Keratinocyte (primary cell): Measurements from ENCODE around the gene ANXA8. TPM values are rescaled to one million over a fixed set of nuclear protein-coding genes. Genes with fewer than 3 reads are reported as not detected.

ENCODE experiments used
- DNase-seq: peaks from one replicate; pipeline ENCODE4 v3.0.0-alpha.2; 2011; ENCODE audit warnings: low read depth, missing footprints, low spot score
- FAIRE-seq: peaks from 2 replicates; lab custom pipeline; 2011; peaks lifted over from hg19 to GRCh38; lab: Jason Lieb, UNC
- H2AFZ ChIP-seq: 2 replicates; pipeline ENCODE4 v1.6.0; 2012; ENCODE audit warnings: low read length, control low read depth, inconsistent platforms; ENCODE audit not compliant: control insufficient read depth
- H3K27ac ChIP-seq: 2 replicates; pipeline ENCODE4 v1.5.1; 2011; ENCODE audit warnings: low read length; ENCODE audit not compliant: control insufficient read depth, insufficient read depth
- H3K27me3 ChIP-seq: 3 replicates; pipeline ENCODE4 v1.6.0; 2011; ENCODE audit warnings: low read length; ENCODE audit not compliant: control insufficient read depth, insufficient read depth; ENCODE audit errors: extremely low read depth
- H3K36me3 ChIP-seq, 2 experiments: 2 replicates in 1 of 2; 3 replicates in 1 of 2; pipeline ENCODE4 v1.5.1; 2011; ENCODE audit warnings: low read length in 2 of 2, mild to moderate bottlenecking in 1 of 2; ENCODE audit not compliant: control insufficient read depth in 2 of 2, insufficient read depth in 2 of 2; ENCODE audit errors: extremely low read depth in 1 of 2
- H3K4me1 ChIP-seq: 3 replicates; pipeline ENCODE4 v1.5.1; 2011; ENCODE audit warnings: low read length; ENCODE audit not compliant: control insufficient read depth, insufficient read depth; ENCODE audit errors: extremely low read depth
- H3K4me2 ChIP-seq: 3 replicates; pipeline ENCODE4 v1.6.0; 2011; ENCODE audit warnings: low read depth, low read length; ENCODE audit not compliant: control insufficient read depth, insufficient read depth; ENCODE audit errors: extremely low read depth
- H3K4me3 ChIP-seq, 3 experiments: fragments of 200-600 bp in 1 of 3; sonication (generic) in 1 of 3; 2 replicates in 2 of 3; 3 replicates in 1 of 3; pipeline ENCODE4 v1.5.1; 2011 to 2016; ENCODE audit warnings: low read length in 3 of 3, mild to moderate bottlenecking in 3 of 3, control low read depth in 2 of 3, inconsistent platforms in 1 of 3, low read depth in 1 of 3, mixed read lengths in 1 of 3, mixed run types in 1 of 3, moderate library complexity in 1 of 3; ENCODE audit not compliant: control insufficient read depth in 2 of 3, insufficient read depth in 2 of 3; ENCODE audit errors: extremely low read depth in 1 of 3
- H3K79me2 ChIP-seq: 2 replicates; pipeline ENCODE4 v1.6.0; 2012; ENCODE audit warnings: low read length; ENCODE audit not compliant: control insufficient read depth, insufficient read depth
- H3K9ac ChIP-seq: 3 replicates; pipeline ENCODE4 v1.6.0; 2011; ENCODE audit warnings: low read length; ENCODE audit not compliant: control insufficient read depth, insufficient read depth; ENCODE audit errors: extremely low read depth
- H3K9me1 ChIP-seq: 3 replicates; pipeline ENCODE4 v1.6.0; 2011; ENCODE audit warnings: low read length; ENCODE audit not compliant: control insufficient read depth, insufficient read depth; ENCODE audit errors: extremely low read depth
- H3K9me3 ChIP-seq: 2 replicates; pipeline ENCODE4 v1.5.1; 2012; ENCODE audit warnings: low read depth, low read length; ENCODE audit not compliant: control insufficient read depth
- H4K20me1 ChIP-seq: 3 replicates; pipeline ENCODE4 v1.6.0; 2011; ENCODE audit warnings: low read length; ENCODE audit not compliant: control insufficient read depth, insufficient read depth; ENCODE audit errors: extremely low read depth
- EZH2 ChIP-seq: IDR thresholded peaks from one replicate; pipeline ENCODE4 v1.6.1; 2012; ENCODE audit warnings: inconsistent platforms, mild to moderate bottlenecking, low read length, moderate library complexity
- dilution Hi-C: fragments of 300-500 bp; cut with MboI; formaldehyde crosslinking; loops from one replicate; pipeline ENCODE4 v1.7.0; 2020; ENCODE audit warnings: low sequenced_read_pairs; ENCODE audit not compliant: extremely low pct_ligation_motif_present
- polyA plus RNA-seq, 5 experiments: library from polyadenylated mRNA; depleted of rRNA in 3 of 5; stranded (reverse) in 3 of 5; stranded (forward) in 1 of 5; unstranded in 1 of 5; fragments of >200 nt; gene quantifications; 1 replicate in 1 of 5; 2 replicates in 3 of 5; 3 replicates in 1 of 5; pipeline versions ENCODE4 v1.2.1 to v1.2.3, GENCODE V29; 2011 to 2012; ENCODE audit warnings: missing spikeins in 2 of 5, low read depth in 1 of 5, low replicate concordance in 1 of 5
- TF ChIP-seq, protein P1 (sequence below), 3 experiments: IDR thresholded peaks in 1 of 3; conservative IDR thresholded peaks in 1 of 3; optimal IDR thresholded peaks in 1 of 3; 2 replicates in 2 of 3; 3 replicates in 1 of 3; pipeline versions ENCODE3 to v1.5.1; 2011; ENCODE audit warnings: low read length in 3 of 3, mild to moderate bottlenecking in 3 of 3, moderate library complexity in 2 of 3, control low read depth in 1 of 3, inconsistent platforms in 1 of 3; ENCODE audit not compliant: insufficient read depth in 2 of 3; ENCODE audit errors: extremely low read depth in 1 of 3

The ANXA8 gene
- polyA plus RNA-seq, 1 donor (not counting 4 experiments of a cell fraction or from before 2014, with no cell fraction given) = 820 TPM

DNA sequence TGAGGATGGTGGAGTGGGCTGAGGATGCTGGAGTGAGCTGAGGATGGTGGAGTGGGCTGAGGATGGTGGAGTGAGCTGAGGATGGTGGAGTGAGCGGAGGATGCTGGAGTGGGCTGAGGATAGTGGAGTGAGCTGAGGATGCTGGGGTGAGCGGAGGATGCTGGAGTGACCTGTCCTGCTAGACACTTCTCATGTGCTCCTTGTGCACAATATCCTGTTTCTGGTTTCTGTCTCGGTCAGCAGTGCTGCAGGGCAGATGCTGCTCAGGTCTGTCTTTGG lies 29.2 kb downstream of the ANXA8 start:
- no peak overlapping the region for H3K9ac ChIP-seq
- H3K4me1 ChIP-seq = no peaks in the 10 kb centered on the region
- no peaks in the 10 kb centered on the region for H3K9me3 ChIP-seq
- FAIRE-seq (no peak), DNase-seq (no peak)
- no peak for TF ChIP-seq EZH2
- TF ChIP-seq, protein P1, sequence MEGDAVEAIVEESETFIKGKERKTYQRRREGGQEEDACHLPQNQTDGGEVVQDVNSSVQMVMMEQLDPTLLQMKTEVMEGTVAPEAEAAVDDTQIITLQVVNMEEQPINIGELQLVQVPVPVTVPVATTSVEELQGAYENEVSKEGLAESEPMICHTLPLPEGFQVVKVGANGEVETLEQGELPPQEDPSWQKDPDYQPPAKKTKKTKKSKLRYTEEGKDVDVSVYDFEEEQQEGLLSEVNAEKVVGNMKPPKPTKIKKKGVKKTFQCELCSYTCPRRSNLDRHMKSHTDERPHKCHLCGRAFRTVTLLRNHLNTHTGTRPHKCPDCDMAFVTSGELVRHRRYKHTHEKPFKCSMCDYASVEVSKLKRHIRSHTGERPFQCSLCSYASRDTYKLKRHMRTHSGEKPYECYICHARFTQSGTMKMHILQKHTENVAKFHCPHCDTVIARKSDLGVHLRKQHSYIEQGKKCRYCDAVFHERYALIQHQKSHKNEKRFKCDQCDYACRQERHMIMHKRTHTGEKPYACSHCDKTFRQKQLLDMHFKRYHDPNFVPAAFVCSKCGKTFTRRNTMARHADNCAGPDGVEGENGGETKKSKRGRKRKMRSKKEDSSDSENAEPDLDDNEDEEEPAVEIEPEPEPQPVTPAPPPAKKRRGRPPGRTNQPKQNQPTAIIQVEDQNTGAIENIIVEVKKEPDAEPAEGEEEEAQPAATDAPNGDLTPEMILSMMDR (optimal IDR thresholded peaks at IDR 0.05 in 1 of 3, IDR thresholded peaks at IDR 0.05 in 1 of 3, conservative IDR thresholded peaks at IDR 0.05 in 1 of 3; ENCODE audit: extremely low read depth in 1 of 3, insufficient read depth in 2 of 3, low read length in 3 of 3) = no peak
- no peak overlapping the region for H3K4me2 ChIP-seq
- H3K36me3 ChIP-seq = no peaks in the 10 kb centered on the region
- H3K27ac ChIP-seq = no peak overlapping the region
- dilution Hi-C loops = no loop called here
- H3K9me1 ChIP-seq = no peaks in the 10 kb centered on the region
- no peak overlapping the region for H2AFZ ChIP-seq
- no peaks in the 10 kb centered on the region for H3K79me2 ChIP-seq
- H4K20me1 ChIP-seq = no peaks in the 10 kb centered on the region
- peaks cover 9% of the 10 kb centered on the region for H3K27me3 ChIP-seq
- no peak overlapping the region for H3K4me3 ChIP-seq

DNA sequence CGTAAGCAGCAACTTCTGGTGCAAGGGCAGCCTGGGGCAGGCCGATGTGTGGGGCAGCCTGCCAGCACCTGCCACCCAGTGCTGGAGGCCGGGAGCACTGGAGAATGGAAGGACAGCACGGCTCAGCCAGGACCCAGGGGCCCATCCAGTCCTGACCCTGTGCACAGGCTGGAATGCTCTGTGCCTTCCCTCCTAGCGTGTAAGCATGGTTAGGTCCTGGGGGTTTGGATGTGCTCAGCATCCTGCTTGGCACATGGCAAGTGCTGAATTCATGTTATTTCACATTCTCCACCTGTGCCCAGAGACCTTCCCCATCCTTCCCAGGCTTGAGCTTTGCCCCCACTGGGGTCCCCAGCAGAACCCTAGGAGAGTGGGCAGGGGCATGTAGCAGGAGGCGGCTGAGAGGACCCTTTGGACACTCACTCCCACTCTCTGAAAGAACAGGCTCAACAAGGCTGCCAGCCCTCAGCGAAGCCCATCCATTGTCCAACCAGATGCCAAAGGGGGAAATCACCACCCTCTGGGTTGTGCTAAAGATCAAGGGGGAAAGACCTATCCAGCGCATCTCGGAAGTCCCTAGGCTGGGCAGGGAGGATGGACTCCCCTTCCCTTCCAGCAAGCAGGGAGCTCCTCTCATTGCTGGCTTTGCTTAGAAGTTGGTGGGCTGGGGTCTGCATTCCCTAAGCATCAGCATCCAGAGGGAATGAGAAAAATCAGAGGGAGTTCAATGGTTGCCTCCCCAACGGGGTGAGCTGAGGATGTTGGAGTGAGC lies 29.7 kb downstream of the ANXA8 start:
- peaks cover 9% of the 10 kb centered on the region for H3K27me3 ChIP-seq
- DNase-seq = no peak
- TF ChIP-seq EZH2 = no peak
- TF ChIP-seq, protein P1 (optimal IDR thresholded peaks at IDR 0.05 in 1 of 3, IDR thresholded peaks at IDR 0.05 in 1 of 3, conservative IDR thresholded peaks at IDR 0.05 in 1 of 3; ENCODE audit: extremely low read depth in 1 of 3, insufficient read depth in 2 of 3, low read length in 3 of 3) = no peak
- no peaks in the 10 kb centered on the region for H3K9me1 ChIP-seq
- no peak overlapping the region for H3K9ac ChIP-seq
- H3K36me3 ChIP-seq = no peaks in the 10 kb centered on the region
- no peaks in the 10 kb centered on the region for H3K9me3 ChIP-seq
- no peak overlapping the region for H3K4me2 ChIP-seq
- FAIRE-seq = no peak
- H4K20me1 ChIP-seq = no peaks in the 10 kb centered on the region
- dilution Hi-C loops = no loop called here
- H3K27ac ChIP-seq = no peak overlapping the region
- H3K4me1 ChIP-seq = no peaks in the 10 kb centered on the region
- H2AFZ ChIP-seq = no peak overlapping the region
- no peak overlapping the region for H3K4me3 ChIP-seq
- H3K79me2 ChIP-seq = no peaks in the 10 kb centered on the region
